Endothelial cell of umbilical vein (primary cell): ENCODE data around the gene DENND6A. TPM values are rescaled to one million over a fixed set of nuclear protein-coding genes. Genes with fewer than 3 reads are reported as not detected.

Experiments
- BruUV-seq: library from RNA; stranded (reverse); fragments of 400-500 nt; replicated peaks from 2 replicates; lab custom pipeline; 2021; lab: Mats Ljungman, UMichigan
- CTCF ChIA-PET: fragments of 300-600, 350-600 bp; sonication (Branson Sonifier 250); formaldehyde crosslinking; loops from one replicate; lab custom pipeline; 2021; ENCODE audit warnings: antibody characterized with exemption, inconsistent platforms; lab: Charles Lee
- POLR2A ChIA-PET: fragments of 300-600, 350-600 bp; sonication (Branson Sonifier 250); formaldehyde crosslinking; loops from one replicate; lab custom pipeline; 2021; ENCODE audit warnings: antibody characterized with exemption, inconsistent platforms; lab: Charles Lee
- DNase-seq: peaks from one replicate; pipeline ENCODE4 v3.0.0-alpha.2; 2011; ENCODE audit warnings: low read depth, low spot score
- FAIRE-seq: peaks from 2 replicates; lab custom pipeline; 2011; peaks lifted over from hg19 to GRCh38; lab: Jason Lieb, UNC
- H2AFZ ChIP-seq: 2 replicates; pipeline ENCODE4 v1.6.0; 2012; ENCODE audit warnings: low read depth, low read length, control low read depth, inconsistent platforms
- H3K27ac ChIP-seq: 2 replicates; pipeline ENCODE4 v1.5.1; 2011; ENCODE audit warnings: low read depth, mild to moderate bottlenecking, control low read depth, low read length, moderate library complexity; ENCODE audit not compliant: insufficient read depth
- H3K27me3 ChIP-seq, 2 experiments: 2 replicates each; pipeline versions ENCODE4 v1.6.0 to v1.6.1; 2011; ENCODE audit warnings: low read length in 2 of 2, mixed read lengths in 1 of 2; ENCODE audit not compliant: control insufficient read depth in 2 of 2, insufficient read depth in 2 of 2
- H3K36me3 ChIP-seq, 2 experiments: 2 replicates in 1 of 2; 3 replicates in 1 of 2; pipeline ENCODE4 v1.5.1; 2011; ENCODE audit warnings: low read length in 2 of 2, mild to moderate bottlenecking in 1 of 2, moderate library complexity in 1 of 2; ENCODE audit not compliant: control insufficient read depth in 2 of 2, insufficient read depth in 2 of 2; ENCODE audit errors: extremely low read depth in 1 of 2
- H3K4me1 ChIP-seq: 3 replicates; pipeline ENCODE4 v1.5.1; 2011; ENCODE audit warnings: mild to moderate bottlenecking, low read length; ENCODE audit not compliant: control insufficient read depth, insufficient read depth; ENCODE audit errors: extremely low read depth
- H3K4me2 ChIP-seq: 2 replicates; pipeline ENCODE4 v1.6.1; 2011; ENCODE audit warnings: low read length, control low read depth, mixed read lengths; ENCODE audit not compliant: insufficient read depth
- H3K4me3 ChIP-seq, 3 experiments: fragments of 200-600 bp in 1 of 3; sonication (generic), shearing (Covaris generic) in 1 of 3; replicated peaks in 1 of 3; 2 replicates each; pipeline ENCODE4 v1.5.1; 2011 to 2016; ENCODE audit warnings: control low read depth in 3 of 3, low read length in 3 of 3, mild to moderate bottlenecking in 2 of 3, inconsistent platforms in 1 of 3, low read depth in 1 of 3, moderate library complexity in 1 of 3; ENCODE audit not compliant: insufficient read depth in 1 of 3
- H3K79me2 ChIP-seq: 2 replicates; pipeline ENCODE4 v1.6.0; 2012; ENCODE audit warnings: low read length, inconsistent platforms; ENCODE audit not compliant: control insufficient read depth, insufficient read depth
- H3K9ac ChIP-seq: replicated peaks from 2 replicates; pipeline ENCODE3; 2011; ENCODE audit warnings: low read length, control low read depth; ENCODE audit not compliant: insufficient read depth; ENCODE audit errors: extremely low read depth
- H3K9me1 ChIP-seq: replicated peaks from 3 replicates; pipeline ENCODE4 v1.6.0; 2011; ENCODE audit warnings: mild to moderate bottlenecking, low read length; ENCODE audit not compliant: control insufficient read depth, insufficient read depth; ENCODE audit errors: extremely low read depth
- H3K9me3 ChIP-seq: replicated peaks from 2 replicates; pipeline ENCODE4 v1.5.1; 2012; ENCODE audit warnings: low read length, inconsistent platforms; ENCODE audit not compliant: control insufficient read depth, insufficient read depth
- H4K20me1 ChIP-seq: replicated peaks from 2 replicates; pipeline ENCODE3; 2011; ENCODE audit warnings: mild to moderate bottlenecking, low read length; ENCODE audit not compliant: control insufficient read depth, insufficient read depth; ENCODE audit errors: extremely low read depth
- EZH2 ChIP-seq: IDR thresholded peaks from 2 replicates; pipeline ENCODE4 v1.6.1; 2012; ENCODE audit warnings: borderline replicate concordance, low read depth, mild to moderate bottlenecking, moderate library complexity, low read length, inconsistent platforms; ENCODE audit not compliant: severe bottlenecking
- FOS ChIP-seq: IDR thresholded peaks from 2 replicates; pipeline ENCODE4 v1.6.1; 2011; ENCODE audit warnings: mild to moderate bottlenecking, low read length, moderate library complexity, borderline replicate concordance; ENCODE audit not compliant: insufficient read depth
- GATA2 ChIP-seq: IDR thresholded peaks from 2 replicates; pipeline ENCODE4 v1.7.0; 2011; ENCODE audit warnings: low read depth, mild to moderate bottlenecking, moderate library complexity, mixed read lengths, low read length; ENCODE audit not compliant: insufficient read length, insufficient read depth
- JUN ChIP-seq: IDR thresholded peaks from 2 replicates; pipeline ENCODE4 v1.6.1; 2011; ENCODE audit warnings: borderline replicate concordance, low read depth; ENCODE audit not compliant: insufficient read length, insufficient read depth
- MYC ChIP-seq: IDR thresholded peaks from one replicate; pipeline ENCODE4 v1.6.1; 2011; ENCODE audit warnings: mild to moderate bottlenecking, low read depth, low read length
- POLR2AphosphoS5 ChIP-seq: IDR thresholded peaks from 2 replicates; pipeline ENCODE4 v1.6.1; 2012; ENCODE audit warnings: low read depth, mild to moderate bottlenecking, control low read depth, low read length, moderate library complexity; ENCODE audit not compliant: insufficient read depth
- dilution Hi-C: fragments of 300-500 bp; cut with MboI; formaldehyde crosslinking; loops from one replicate; pipeline ENCODE4 v1.15.0; 2019; ENCODE audit warnings: low sequenced_read_pairs; ENCODE audit not compliant: extremely low pct_ligation_motif_present
- intact Hi-C: fragments of 100-400 bp; cut with micrococcal nuclease; formaldehyde crosslinking; loops from one replicate; pipeline ENCODE4 v1.10.0; 2022
- polyA plus RNA-seq, 4 experiments: library from polyadenylated mRNA; depleted of rRNA in 3 of 4; stranded (reverse) in 3 of 4; unstranded in 1 of 4; fragments of >200 nt; gene quantifications; 2 replicates each; pipeline versions ENCODE4 v1.2.1 to v1.2.3, GENCODE V29; 2011 to 2012; ENCODE audit warnings: missing spikeins in 1 of 4
- total RNA-seq: library from RNA; stranded (reverse); gene quantifications from 2 replicates; pipeline ENCODE4 v1.2.3, GENCODE V29; 2021
- TF ChIP-seq, protein P1 (sequence below), 2 donors: IDR thresholded peaks; 1 replicate in 1 of 2; 2 replicates in 1 of 2; pipeline ENCODE4 v1.5.1; 2011; ENCODE audit warnings: low read length in 2 of 2, mild to moderate bottlenecking in 2 of 2, moderate library complexity in 2 of 2, control low read depth in 1 of 2, inconsistent platforms in 1 of 2, low read depth in 1 of 2; ENCODE audit not compliant: insufficient read depth in 1 of 2; ENCODE audit errors: extremely low read depth in 1 of 2

Gene DENND6A
- total and polyA plus RNA-seq, 2 donors (not counting 3 experiments of a cell fraction or from before 2014, with no cell fraction given) = 12.7 to 25.0 TPM

DNA sequence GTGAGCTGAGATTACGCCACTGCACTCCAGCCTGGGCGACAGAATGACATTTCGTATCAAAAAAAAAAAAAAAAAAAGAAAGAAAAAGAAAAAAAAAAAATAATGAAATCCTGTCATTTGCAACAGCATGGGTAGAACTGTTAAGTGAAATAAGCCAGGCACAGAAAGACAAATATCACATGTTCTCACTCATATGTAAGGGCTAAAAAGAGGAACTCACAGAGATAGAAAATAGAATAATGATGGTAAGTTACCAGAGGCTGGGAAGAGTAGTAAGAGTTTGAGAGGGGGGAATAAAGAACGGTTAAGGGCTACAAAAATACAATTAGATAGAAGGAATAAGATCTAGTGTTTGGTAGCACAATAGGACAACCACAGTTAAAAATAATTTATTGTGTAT, 19.7 kb downstream of the DENND6A start:
- Histone ChIP-seq H3K4me2 (no peak overlapping the region), H3K27me3 (no peaks in the 10 kb centered on the region), H3K4me1 (peaks cover 5% of the 10 kb centered on the region), H2AFZ (no peak overlapping the region), H3K79me2 (peaks cover 14% of the 10 kb centered on the region), H3K36me3 (peaks cover 0 to 3% of the 10 kb centered on the region in 2 experiments), H3K9me1 (no peaks in the 10 kb centered on the region), H3K9me3 (no peaks in the 10 kb centered on the region), H4K20me1 (no peaks in the 10 kb centered on the region), H3K9ac (no peak overlapping the region), H3K27ac (no peak overlapping the region), H3K4me3 (no peak overlapping the region)
- dilution Hi-C loops = no loop called here
- TF ChIP-seq FOS (no peak), GATA2 (no peak), MYC (no peak), JUN (no peak), EZH2 (no peak), POLR2AphosphoS5 (no peak)
- TF ChIP-seq, protein P1, sequence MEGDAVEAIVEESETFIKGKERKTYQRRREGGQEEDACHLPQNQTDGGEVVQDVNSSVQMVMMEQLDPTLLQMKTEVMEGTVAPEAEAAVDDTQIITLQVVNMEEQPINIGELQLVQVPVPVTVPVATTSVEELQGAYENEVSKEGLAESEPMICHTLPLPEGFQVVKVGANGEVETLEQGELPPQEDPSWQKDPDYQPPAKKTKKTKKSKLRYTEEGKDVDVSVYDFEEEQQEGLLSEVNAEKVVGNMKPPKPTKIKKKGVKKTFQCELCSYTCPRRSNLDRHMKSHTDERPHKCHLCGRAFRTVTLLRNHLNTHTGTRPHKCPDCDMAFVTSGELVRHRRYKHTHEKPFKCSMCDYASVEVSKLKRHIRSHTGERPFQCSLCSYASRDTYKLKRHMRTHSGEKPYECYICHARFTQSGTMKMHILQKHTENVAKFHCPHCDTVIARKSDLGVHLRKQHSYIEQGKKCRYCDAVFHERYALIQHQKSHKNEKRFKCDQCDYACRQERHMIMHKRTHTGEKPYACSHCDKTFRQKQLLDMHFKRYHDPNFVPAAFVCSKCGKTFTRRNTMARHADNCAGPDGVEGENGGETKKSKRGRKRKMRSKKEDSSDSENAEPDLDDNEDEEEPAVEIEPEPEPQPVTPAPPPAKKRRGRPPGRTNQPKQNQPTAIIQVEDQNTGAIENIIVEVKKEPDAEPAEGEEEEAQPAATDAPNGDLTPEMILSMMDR (IDR thresholded peaks at IDR 0.05; ENCODE audit: extremely low read depth in 1 of 2, insufficient read depth in 1 of 2, low read depth in 1 of 2, low read length in 2 of 2) = no peak
- CTCF ChIA-PET = no interaction called here
- intact Hi-C loops = no loop called here
- DNase-seq = no peak
- POLR2A ChIA-PET = no interaction called here
- FAIRE-seq = no peak
- BruUV-seq = no TSS peak
